ENCODE measurements around the gene RFLNA.
A peak's percentile ranks its signal among the peaks of the same experiment; 100 is the strongest.

Gene RFLNA

GRCh38 chr12:124273630-124274029 lies 21.3 kb upstream of the RFLNA start:
- in situ Hi-C loops (cut with MboI; ENCODE audit: low sequenced_read_pairs, unreplicated experiment), result no loop called here
- DNase-seq (ENCODE audit: low spot score), result peak; percentile 76
- TF ChIP-seq CTCF (IDR thresholded peaks at IDR 0.05; ENCODE audit: borderline replicate concordance, control extremely low read depth, extremely low read depth, insufficient read depth, missing control alignments), result no peak

- TF ChIP-seq CTCF (IDR thresholded peaks at IDR 0.05; ENCODE audit: borderline replicate concordance, control extremely low read depth, extremely low read depth, insufficient read depth, missing control alignments), result no peak
- no peak for DNase-seq (ENCODE audit: low spot score)
- in situ Hi-C loops (cut with MboI; ENCODE audit: low sequenced_read_pairs, unreplicated experiment), result no loop called here
Measured at GRCh38 chr12:124276337-124276736, 18.6 kb upstream of the RFLNA start.

GRCh38 chr12:124277394-124278241 lies 17.3 kb upstream of the RFLNA start:
- in situ Hi-C loops (cut with MboI; ENCODE audit: low sequenced_read_pairs, unreplicated experiment), result no loop called here
- no peak for DNase-seq (ENCODE audit: low spot score)
- TF ChIP-seq CTCF (IDR thresholded peaks at IDR 0.05; ENCODE audit: borderline replicate concordance, control extremely low read depth, extremely low read depth, insufficient read depth, missing control alignments), result no peak

- no peak for DNase-seq (ENCODE audit: low spot score)
- no peak for TF ChIP-seq CTCF (IDR thresholded peaks at IDR 0.05; ENCODE audit: borderline replicate concordance, control extremely low read depth, extremely low read depth, insufficient read depth, missing control alignments)
- in situ Hi-C loops (cut with MboI; ENCODE audit: low sequenced_read_pairs, unreplicated experiment), result no loop called here
Measured at GRCh38 chr12:124278389-124279101, 16.3 kb upstream of the RFLNA start.

- in situ Hi-C loops (cut with MboI; ENCODE audit: low sequenced_read_pairs, unreplicated experiment), result no loop called here
- TF ChIP-seq CTCF (IDR thresholded peaks at IDR 0.05; ENCODE audit: borderline replicate concordance, control extremely low read depth, extremely low read depth, insufficient read depth, missing control alignments), result no peak
- DNase-seq (ENCODE audit: low spot score), result no peak
Measured at GRCh38 chr12:124279315-124279714, 15.6 kb upstream of the RFLNA start.

GRCh38 chr12:124279846-124280360 lies 15.0 kb upstream of the RFLNA start:
- DNase-seq (ENCODE audit: low spot score), result no peak
- TF ChIP-seq CTCF (IDR thresholded peaks at IDR 0.05; ENCODE audit: borderline replicate concordance, control extremely low read depth, extremely low read depth, insufficient read depth, missing control alignments), result no peak
- in situ Hi-C loops (cut with MboI; ENCODE audit: low sequenced_read_pairs, unreplicated experiment), result no loop called here

Data from GM13976 (cell line).